GM13976 (cell line): ENCODE results near the gene REXO5.
"Not testable (repeated sequence)": the region's sequence is repeated elsewhere in the genome, so short reads cannot be mapped to it uniquely, and the experiment has no call there.

ENCODE experiments used
- DNase-seq: peaks from one replicate; pipeline ENCODE4 v3.0.0; 2012; ENCODE audit warnings: low spot score
- in situ Hi-C: fragments of 300-500 bp; cut with MboI; formaldehyde crosslinking; loops from one replicate; pipeline ENCODE4 v1.12.0; 2022; ENCODE audit warnings: low sequenced_read_pairs, mixed read lengths, inconsistent platforms; ENCODE audit not compliant: unreplicated experiment
- TF ChIP-seq, protein P1 (sequence below): IDR thresholded peaks from 2 replicates; pipeline ENCODE4 v1.5.1; 2012; ENCODE audit warnings: borderline replicate concordance, mild to moderate bottlenecking; ENCODE audit not compliant: insufficient read depth; ENCODE audit errors: extremely low read depth, missing control alignments, control extremely low read depth

Gene REXO5

DNA sequence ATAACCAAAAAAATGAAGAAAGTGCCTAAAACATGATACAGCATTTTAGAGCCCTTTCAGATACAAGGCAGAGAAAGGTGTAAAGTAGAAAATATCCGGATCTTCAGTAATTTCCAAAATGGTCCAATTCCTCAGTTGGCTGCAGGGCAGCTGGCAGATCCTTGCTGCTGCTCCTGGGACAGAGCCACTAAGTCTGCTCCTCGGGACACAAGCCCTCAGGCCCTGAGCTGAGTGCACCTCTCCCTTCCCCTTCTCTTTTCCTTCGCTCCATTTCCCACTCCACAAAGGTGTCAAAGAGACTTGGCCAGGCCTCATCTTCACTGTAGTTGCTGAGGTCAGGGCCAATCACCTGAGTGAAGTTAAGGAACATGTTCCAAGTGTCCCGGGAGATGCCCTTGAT is 53.4 kb downstream of the REXO5 start:
- TF ChIP-seq, protein P1, sequence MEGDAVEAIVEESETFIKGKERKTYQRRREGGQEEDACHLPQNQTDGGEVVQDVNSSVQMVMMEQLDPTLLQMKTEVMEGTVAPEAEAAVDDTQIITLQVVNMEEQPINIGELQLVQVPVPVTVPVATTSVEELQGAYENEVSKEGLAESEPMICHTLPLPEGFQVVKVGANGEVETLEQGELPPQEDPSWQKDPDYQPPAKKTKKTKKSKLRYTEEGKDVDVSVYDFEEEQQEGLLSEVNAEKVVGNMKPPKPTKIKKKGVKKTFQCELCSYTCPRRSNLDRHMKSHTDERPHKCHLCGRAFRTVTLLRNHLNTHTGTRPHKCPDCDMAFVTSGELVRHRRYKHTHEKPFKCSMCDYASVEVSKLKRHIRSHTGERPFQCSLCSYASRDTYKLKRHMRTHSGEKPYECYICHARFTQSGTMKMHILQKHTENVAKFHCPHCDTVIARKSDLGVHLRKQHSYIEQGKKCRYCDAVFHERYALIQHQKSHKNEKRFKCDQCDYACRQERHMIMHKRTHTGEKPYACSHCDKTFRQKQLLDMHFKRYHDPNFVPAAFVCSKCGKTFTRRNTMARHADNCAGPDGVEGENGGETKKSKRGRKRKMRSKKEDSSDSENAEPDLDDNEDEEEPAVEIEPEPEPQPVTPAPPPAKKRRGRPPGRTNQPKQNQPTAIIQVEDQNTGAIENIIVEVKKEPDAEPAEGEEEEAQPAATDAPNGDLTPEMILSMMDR, result no peak
- in situ Hi-C loops, result no loop called here
- DNase-seq, result no peak

DNA sequence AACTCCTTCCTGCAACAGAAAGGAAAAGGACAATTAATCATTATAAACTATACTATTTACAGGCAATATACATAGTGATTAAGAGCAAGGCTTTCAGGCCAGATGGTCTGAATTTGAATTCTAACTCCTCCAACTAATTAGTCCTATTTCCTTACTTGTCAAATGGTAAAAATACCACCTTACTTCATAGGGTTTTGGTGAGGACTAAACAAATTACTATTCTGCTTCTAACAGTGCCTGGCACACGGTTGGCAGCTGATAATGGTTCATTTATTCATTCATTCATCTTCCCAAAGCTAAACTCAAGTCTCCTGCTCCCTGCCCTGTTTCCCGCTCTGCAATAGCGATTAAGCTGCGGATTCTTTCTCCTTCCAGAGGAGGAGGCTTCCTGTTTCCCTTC is 54.0 kb downstream of the REXO5 start:
- TF ChIP-seq, protein P1, result no peak
- in situ Hi-C loops, result no loop called here
- no peak for DNase-seq

DNA sequence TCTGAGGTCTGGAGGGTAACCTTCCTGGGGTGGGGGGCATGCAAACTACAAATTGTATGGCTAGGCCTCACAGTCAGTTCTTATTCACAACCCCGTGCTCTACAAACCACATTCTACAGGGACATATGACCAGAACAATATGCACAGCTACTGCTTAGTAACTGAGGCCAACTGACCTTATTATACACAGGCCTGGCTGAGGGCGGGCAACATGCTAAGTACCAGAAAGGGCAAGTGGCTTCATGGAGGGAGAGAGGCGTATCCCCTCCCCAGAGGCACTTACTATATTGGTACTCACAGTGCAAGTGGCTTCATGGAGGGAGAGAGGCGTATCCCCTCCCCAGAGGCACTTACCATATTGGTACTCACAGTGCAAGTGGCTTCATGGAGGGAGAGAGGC is 54.7 kb downstream of the REXO5 start:
- in situ Hi-C loops, DNase-seq: not testable (repeated sequence)

DNA sequence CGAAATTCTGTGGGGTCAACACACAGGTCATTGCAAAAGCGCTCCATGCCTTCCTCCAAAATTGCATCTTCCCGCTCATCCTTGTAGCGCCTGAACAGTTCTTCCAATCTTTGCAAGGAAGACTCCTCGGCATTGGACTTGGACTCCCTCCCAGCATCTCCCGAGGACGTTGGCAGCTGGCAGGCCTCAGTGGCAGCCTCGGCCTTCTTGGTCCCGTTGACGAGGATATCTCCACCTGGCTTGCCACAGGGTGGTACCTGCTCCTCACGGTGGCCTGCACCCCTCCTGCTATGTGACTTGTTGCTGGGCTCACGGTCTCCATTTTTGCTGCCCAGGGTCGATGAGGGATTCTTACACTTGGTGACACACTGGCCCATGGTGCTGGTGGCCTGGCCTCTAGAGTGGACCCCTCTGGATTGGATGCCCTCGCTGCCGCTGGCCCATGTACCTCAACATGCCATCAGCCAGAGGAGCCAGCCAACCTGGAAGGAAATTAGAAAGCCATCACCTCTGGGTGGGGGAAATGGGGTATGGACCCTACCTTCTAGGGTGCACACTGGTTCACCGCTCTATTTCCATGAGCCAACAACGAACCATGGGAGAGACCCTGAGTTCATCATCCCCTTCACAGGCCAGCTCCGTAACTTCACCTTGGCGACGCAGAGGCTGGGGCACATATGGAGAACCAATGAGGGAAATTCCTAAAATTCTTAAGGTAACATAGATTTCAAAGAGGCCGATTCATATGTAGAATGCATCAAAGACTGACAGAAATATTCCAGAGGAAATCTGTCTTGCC is 56.0 kb downstream of the REXO5 start:
- in situ Hi-C loops, result no loop called here
- TF ChIP-seq, protein P1, result no peak
- no peak for DNase-seq

DNA sequence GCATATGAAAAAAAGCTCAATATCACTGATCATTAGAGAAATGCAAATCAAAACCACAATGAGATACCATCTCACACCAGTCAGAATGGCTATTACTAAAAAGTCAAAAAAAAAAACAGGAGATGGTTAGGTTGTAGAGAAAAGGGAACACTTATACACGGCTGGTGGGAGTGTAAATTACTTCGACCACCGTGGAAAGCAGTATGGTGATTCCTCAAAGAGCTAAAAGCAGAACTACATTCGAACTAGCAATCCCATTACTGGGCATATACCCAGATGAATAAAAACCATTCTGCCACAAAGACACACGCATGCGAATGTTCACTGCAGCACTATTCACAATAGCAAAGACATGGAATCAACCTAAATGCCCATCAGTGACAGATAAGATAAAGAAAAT is 58.0 kb downstream of the REXO5 start:
- in situ Hi-C loops, DNase-seq: not testable (repeated sequence)

DNA sequence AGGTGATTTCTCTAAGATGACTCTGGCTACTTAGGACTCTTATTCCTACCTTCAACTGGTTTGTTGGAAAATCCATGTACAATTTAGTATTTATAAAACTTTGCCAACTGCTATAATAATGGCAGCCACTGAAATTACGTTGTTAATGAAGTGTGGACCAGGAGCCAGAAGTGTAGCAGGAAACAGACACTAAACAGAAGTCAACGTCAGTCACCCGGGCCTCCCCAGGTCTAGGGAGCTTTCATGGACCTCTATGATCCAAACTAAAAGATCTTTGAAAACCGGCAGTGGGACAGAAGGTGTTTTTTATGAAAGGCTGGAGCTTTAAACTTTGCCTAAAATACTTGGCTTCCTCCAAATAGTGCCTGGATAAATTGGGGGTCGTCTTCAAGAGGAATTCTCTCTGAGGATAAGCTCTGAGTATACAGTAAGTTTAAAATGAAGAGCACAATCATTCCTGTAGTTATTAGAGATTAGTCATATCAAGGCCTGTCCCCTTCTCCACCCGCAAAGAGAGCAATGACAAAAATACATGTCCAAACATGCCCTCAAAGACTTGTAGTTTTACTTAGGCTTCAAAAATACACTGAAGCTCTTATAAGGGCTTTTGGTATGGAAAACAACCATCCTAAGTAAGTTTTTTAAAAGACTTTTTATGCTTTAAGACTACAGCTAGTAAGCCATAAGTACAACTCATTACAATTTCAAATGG is 59.2 kb downstream of the REXO5 start:
- in situ Hi-C loops, result no loop called here
- TF ChIP-seq, protein P1, result no peak
- peak; percentile 73 for DNase-seq

DNA sequence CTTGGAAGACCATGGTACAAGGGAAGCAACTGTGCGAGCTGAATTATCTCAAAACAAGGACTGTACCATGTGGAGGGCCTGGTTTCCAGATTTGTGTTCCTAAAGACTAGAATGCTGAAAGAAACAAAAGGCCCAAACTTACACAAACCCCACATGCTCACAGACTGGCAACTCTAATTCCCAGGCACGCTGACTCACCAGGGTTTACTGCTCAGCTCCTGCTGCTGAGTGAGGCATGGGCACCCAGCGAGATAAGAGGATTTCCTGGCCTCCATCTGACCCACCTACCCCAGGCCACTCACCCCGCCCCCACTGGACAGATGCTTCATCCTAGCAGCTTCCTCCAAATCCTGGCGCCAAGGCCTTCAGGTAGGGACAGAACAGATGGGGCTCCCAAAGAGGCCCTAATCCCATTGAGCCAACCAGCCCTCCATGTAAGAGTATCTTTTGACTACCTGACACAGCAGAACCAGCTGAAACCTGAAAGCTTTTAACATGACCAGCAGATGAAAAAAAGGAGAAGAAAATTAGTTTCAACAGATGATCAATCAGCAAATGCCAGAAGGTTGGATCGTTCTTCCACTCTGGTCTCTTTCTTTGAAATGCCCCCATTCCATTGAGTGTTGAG is 59.9 kb downstream of the REXO5 start:
- DNase-seq, result no peak
- in situ Hi-C loops, result no loop called here

More for the DNA sequence above, 59.9 kb downstream of the REXO5 start:
- TF ChIP-seq, protein P1, result no peak
